ENCODE data around the gene ELAVL4. TPM values are rescaled to one million over a fixed set of nuclear protein-coding genes. Genes with fewer than 3 reads are reported as not detected.

ELAVL4 gene
- total RNA-seq, 1 experiment from 2014 or later: 0.11 TPM

DNA sequence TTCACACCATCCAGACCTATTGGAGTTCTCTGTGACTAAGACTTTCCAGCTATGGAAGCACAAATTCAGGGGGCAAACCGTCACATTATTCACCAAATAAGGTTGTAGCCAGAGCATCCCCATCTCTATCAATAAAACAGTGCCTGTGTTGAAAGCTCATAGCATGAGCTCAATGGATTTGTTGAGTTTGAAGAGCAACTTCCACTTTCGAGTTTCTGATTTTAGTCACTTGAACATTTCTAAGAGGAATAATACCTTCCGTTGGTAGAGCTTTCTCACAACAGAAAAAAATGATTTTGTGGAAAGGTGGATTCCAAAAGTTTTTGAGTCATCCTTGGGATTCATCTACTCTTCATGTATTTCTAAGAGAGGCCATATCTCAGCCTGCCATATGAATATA lies 13.0 kb upstream of the ELAVL4 start:
- DNase-seq: no peak
- Histone ChIP-seq H3K36me3 (ENCODE audit: insufficient read depth, low read length) (no peaks in the 10 kb centered on the region), H3K4me2 (ENCODE audit: low read depth, low read length, poor library complexity, severe bottlenecking) (no peak overlapping the region), H3K4me3 (ENCODE audit: low read length) (no peak overlapping the region), H3K9ac (ENCODE audit: low read length) (no peak overlapping the region), H3K9me3 (ENCODE audit: low read length) (no peaks in the 10 kb centered on the region), H3K27me3 (ENCODE audit: low read length) (no peaks in the 10 kb centered on the region), H2AFZ (ENCODE audit: low read length) (no peak overlapping the region), H4K20me1 (ENCODE audit: insufficient read depth, low read depth, low read length) (no peaks in the 10 kb centered on the region), H3K79me2 (ENCODE audit: low read length) (no peaks in the 10 kb centered on the region), H3K27ac (ENCODE audit: low read length) (no peak overlapping the region), H3K9me2 (replicated peaks; ENCODE audit: insufficient read depth, low read length) (no peaks in the 10 kb centered on the region), H3K4me1 (ENCODE audit: low read length) (no peaks in the 10 kb centered on the region)

- Histone ChIP-seq H3K4me3 (ENCODE audit: low read length) (no peak overlapping the region), H3K9me2 (replicated peaks; ENCODE audit: insufficient read depth, low read length) (no peaks in the 10 kb centered on the region), H3K4me1 (ENCODE audit: low read length) (no peaks in the 10 kb centered on the region), H4K20me1 (ENCODE audit: insufficient read depth, low read depth, low read length) (no peaks in the 10 kb centered on the region), H3K36me3 (ENCODE audit: insufficient read depth, low read length) (no peaks in the 10 kb centered on the region), H3K9me3 (ENCODE audit: low read length) (no peaks in the 10 kb centered on the region), H3K79me2 (ENCODE audit: low read length) (no peaks in the 10 kb centered on the region), H3K27me3 (ENCODE audit: low read length) (no peaks in the 10 kb centered on the region), H3K27ac (ENCODE audit: low read length) (no peak overlapping the region), H3K9ac (ENCODE audit: low read length) (no peak overlapping the region), H3K4me2 (ENCODE audit: low read depth, low read length, poor library complexity, severe bottlenecking) (no peak overlapping the region), H2AFZ (ENCODE audit: low read length) (no peak overlapping the region)
- no peak for DNase-seq
Observed at GRCh38 chr1:50097021-50097679, 11.6 kb upstream of the ELAVL4 start.

DNA sequence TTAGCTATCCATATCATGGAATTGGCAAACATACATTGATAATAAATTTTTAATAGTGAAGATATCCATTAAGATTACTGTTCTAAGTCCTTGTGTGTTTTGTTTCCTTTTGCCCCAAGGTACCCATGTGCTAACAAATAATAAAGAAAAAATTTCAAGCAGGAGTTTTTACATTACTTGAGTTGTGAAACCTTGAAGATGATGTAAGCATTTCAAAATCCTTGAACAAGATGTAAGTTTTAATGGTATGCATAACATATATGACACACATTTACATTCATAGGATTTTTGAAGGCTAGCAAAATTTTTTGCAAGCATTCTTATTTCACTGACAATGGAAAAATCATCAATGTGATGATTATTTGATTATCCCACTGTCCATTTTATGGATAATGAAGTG lies 10.9 kb upstream of the ELAVL4 start:
- Histone ChIP-seq H3K9me2 (replicated peaks; ENCODE audit: insufficient read depth, low read length) (no peaks in the 10 kb centered on the region), H3K79me2 (ENCODE audit: low read length) (no peaks in the 10 kb centered on the region), H3K27me3 (ENCODE audit: low read length) (no peaks in the 10 kb centered on the region), H3K9ac (ENCODE audit: low read length) (no peak overlapping the region), H3K4me2 (ENCODE audit: low read depth, low read length, poor library complexity, severe bottlenecking) (no peak overlapping the region), H3K9me3 (ENCODE audit: low read length) (no peaks in the 10 kb centered on the region), H4K20me1 (ENCODE audit: insufficient read depth, low read depth, low read length) (no peaks in the 10 kb centered on the region), H3K27ac (ENCODE audit: low read length) (no peak overlapping the region), H2AFZ (ENCODE audit: low read length) (no peak overlapping the region), H3K4me3 (ENCODE audit: low read length) (no peak overlapping the region), H3K36me3 (ENCODE audit: insufficient read depth, low read length) (no peaks in the 10 kb centered on the region), H3K4me1 (ENCODE audit: low read length) (no peaks in the 10 kb centered on the region)
- no peak for DNase-seq

- no peaks in the 10 kb centered on the region for H3K4me1 ChIP-seq (ENCODE audit: low read length)
- no peaks in the 10 kb centered on the region for H3K79me2 ChIP-seq (ENCODE audit: low read length)
- no peaks in the 10 kb centered on the region for H3K36me3 ChIP-seq (ENCODE audit: insufficient read depth, low read length)
- H3K4me3 ChIP-seq (ENCODE audit: low read length): no peak overlapping the region
- DNase-seq: no peak
- no peaks in the 10 kb centered on the region for H3K9me3 ChIP-seq (ENCODE audit: low read length)
- no peaks in the 10 kb centered on the region for H3K27me3 ChIP-seq (ENCODE audit: low read length)
- H3K4me2 ChIP-seq (ENCODE audit: low read depth, low read length, poor library complexity, severe bottlenecking): no peak overlapping the region
- H2AFZ ChIP-seq (ENCODE audit: low read length): no peak overlapping the region
- H4K20me1 ChIP-seq (ENCODE audit: insufficient read depth, low read depth, low read length): no peaks in the 10 kb centered on the region
- H3K27ac ChIP-seq (ENCODE audit: low read length): no peak overlapping the region
- H3K9ac ChIP-seq (ENCODE audit: low read length): no peak overlapping the region
- H3K9me2 ChIP-seq (replicated peaks; ENCODE audit: insufficient read depth, low read length): no peaks in the 10 kb centered on the region
Observed at GRCh38 chr1:50098591-50099021, 10.1 kb upstream of the ELAVL4 start.

DNA sequence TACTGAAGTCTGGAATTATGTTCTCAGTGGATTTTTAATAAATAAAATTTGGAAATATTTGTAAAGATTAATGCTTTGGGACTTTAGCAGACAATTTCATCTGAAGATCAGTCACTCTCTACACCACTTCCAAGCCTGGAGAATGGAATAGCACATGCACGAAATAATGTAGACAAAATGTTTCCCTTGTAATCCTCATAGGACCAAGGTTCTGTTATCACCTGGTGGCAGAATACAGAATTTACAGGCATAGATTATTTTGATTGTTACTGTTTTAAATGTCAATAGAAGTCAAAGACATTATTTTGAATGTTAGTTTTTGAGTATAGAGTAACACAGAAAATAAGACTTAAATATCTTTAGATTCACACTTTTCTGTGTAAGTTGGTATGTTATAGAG lies 9.1 kb upstream of the ELAVL4 start:
- Histone ChIP-seq H3K4me1 (ENCODE audit: low read length) (no peaks in the 10 kb centered on the region), H3K9ac (ENCODE audit: low read length) (no peak overlapping the region), H3K4me2 (ENCODE audit: low read depth, low read length, poor library complexity, severe bottlenecking) (no peak overlapping the region), H4K20me1 (ENCODE audit: insufficient read depth, low read depth, low read length) (no peaks in the 10 kb centered on the region), H3K36me3 (ENCODE audit: insufficient read depth, low read length) (no peaks in the 10 kb centered on the region), H3K9me3 (ENCODE audit: low read length) (no peaks in the 10 kb centered on the region), H3K4me3 (ENCODE audit: low read length) (no peak overlapping the region), H2AFZ (ENCODE audit: low read length) (no peak overlapping the region), H3K9me2 (replicated peaks; ENCODE audit: insufficient read depth, low read length) (no peaks in the 10 kb centered on the region), H3K27me3 (ENCODE audit: low read length) (no peaks in the 10 kb centered on the region), H3K79me2 (ENCODE audit: low read length) (no peaks in the 10 kb centered on the region), H3K27ac (ENCODE audit: low read length) (no peak overlapping the region)
- DNase-seq: no peak

- Histone ChIP-seq H3K9me3 (ENCODE audit: low read length) (no peaks in the 10 kb centered on the region), H3K4me2 (ENCODE audit: low read depth, low read length, poor library complexity, severe bottlenecking) (no peak overlapping the region), H3K79me2 (ENCODE audit: low read length) (no peaks in the 10 kb centered on the region), H3K36me3 (ENCODE audit: insufficient read depth, low read length) (no peaks in the 10 kb centered on the region), H3K9me2 (replicated peaks; ENCODE audit: insufficient read depth, low read length) (no peaks in the 10 kb centered on the region), H4K20me1 (ENCODE audit: insufficient read depth, low read depth, low read length) (no peaks in the 10 kb centered on the region), H3K4me1 (ENCODE audit: low read length) (peaks cover 3% of the 10 kb centered on the region), H3K27me3 (ENCODE audit: low read length) (no peaks in the 10 kb centered on the region), H2AFZ (ENCODE audit: low read length) (no peak overlapping the region), H3K27ac (ENCODE audit: low read length) (no peak overlapping the region), H3K9ac (ENCODE audit: low read length) (no peak overlapping the region), H3K4me3 (ENCODE audit: low read length) (no peak overlapping the region)
- DNase-seq: no peak
Observed at GRCh38 chr1:50103615-50104081, 5.1 kb upstream of the ELAVL4 start.

- no peaks in the 10 kb centered on the region for H3K27me3 ChIP-seq (ENCODE audit: low read length)
- no peaks in the 10 kb centered on the region for H3K36me3 ChIP-seq (ENCODE audit: insufficient read depth, low read length)
- H3K9me2 ChIP-seq (replicated peaks; ENCODE audit: insufficient read depth, low read length): no peaks in the 10 kb centered on the region
- H2AFZ ChIP-seq (ENCODE audit: low read length): no peak overlapping the region
- no peak overlapping the region for H3K27ac ChIP-seq (ENCODE audit: low read length)
- H3K9ac ChIP-seq (ENCODE audit: low read length): no peak overlapping the region
- H3K79me2 ChIP-seq (ENCODE audit: low read length): no peaks in the 10 kb centered on the region
- H4K20me1 ChIP-seq (ENCODE audit: insufficient read depth, low read depth, low read length): no peaks in the 10 kb centered on the region
- H3K4me1 ChIP-seq (ENCODE audit: low read length): peaks cover 6% of the 10 kb centered on the region
- no peak overlapping the region for H3K4me3 ChIP-seq (ENCODE audit: low read length)
- H3K9me3 ChIP-seq (ENCODE audit: low read length): no peaks in the 10 kb centered on the region
- DNase-seq: peak; percentile 55
- H3K4me2 ChIP-seq (ENCODE audit: low read depth, low read length, poor library complexity, severe bottlenecking): no peak overlapping the region
Observed at GRCh38 chr1:50105433-50105832, 3.3 kb upstream of the ELAVL4 start.

GRCh38 chr1:50106095-50106761 lies 2.5 kb upstream of the ELAVL4 start:
- no peak for DNase-seq
- Histone ChIP-seq H4K20me1 (ENCODE audit: insufficient read depth, low read depth, low read length) (no peaks in the 10 kb centered on the region), H3K9me3 (ENCODE audit: low read length) (no peaks in the 10 kb centered on the region), H3K9ac (ENCODE audit: low read length) (no peak overlapping the region), H3K27ac (ENCODE audit: low read length) (no peak overlapping the region), H3K79me2 (ENCODE audit: low read length) (no peaks in the 10 kb centered on the region), H3K4me1 (ENCODE audit: low read length) (peaks cover 6% of the 10 kb centered on the region), H3K27me3 (ENCODE audit: low read length) (no peaks in the 10 kb centered on the region), H3K36me3 (ENCODE audit: insufficient read depth, low read length) (no peaks in the 10 kb centered on the region), H3K4me2 (ENCODE audit: low read depth, low read length, poor library complexity, severe bottlenecking) (no peak overlapping the region), H2AFZ (ENCODE audit: low read length) (no peak overlapping the region), H3K9me2 (replicated peaks; ENCODE audit: insufficient read depth, low read length) (no peaks in the 10 kb centered on the region), H3K4me3 (ENCODE audit: low read length) (no peak overlapping the region)
